Esophagus muscularis mucosa (tissue), 4 donors: ENCODE data around the gene SLC8A1. TPM values are rescaled to one million over a fixed set of nuclear protein-coding genes. Genes with fewer than 3 reads are reported as not detected.

Experiments
- DNase-seq: peaks from one replicate; pipeline ENCODE4 v3.0.0-alpha.2; 2017; ENCODE audit errors: extremely low spot score
- H3K27ac ChIP-seq, 4 donors: fragments of 200-600 bp; sonication (generic); replicated peaks in 1 of 4; 1 replicate in 3 of 4; 2 replicates in 1 of 4; pipeline ENCODE4 v1.5.1; 2016 to 2019; ENCODE audit warnings: mild to moderate bottlenecking in 1 of 4
- H3K27me3 ChIP-seq, 4 donors: fragments of 200-600 bp; sonication (generic); one replicate each; pipeline versions ENCODE4 v1.5.1 to v1.6.0; 2016 to 2019
- H3K36me3 ChIP-seq, 4 donors: fragments of 200-600 bp; sonication (generic); one replicate each; pipeline ENCODE4 v1.5.1; 2016 to 2019
- H3K4me1 ChIP-seq, 4 donors: fragments of 200-600 bp; sonication (generic); one replicate each; pipeline ENCODE4 v1.5.1; 2016 to 2019
- H3K4me3 ChIP-seq, 4 donors: fragments of 200-600 bp; sonication (generic); 1 replicate in 2 of 4; 2 replicates in 2 of 4; pipeline ENCODE4 v1.5.1; 2016 to 2019; ENCODE audit warnings: mild to moderate bottlenecking in 4 of 4, moderate library complexity in 1 of 4
- H3K9me3 ChIP-seq, 4 donors: fragments of 200-600 bp; sonication (generic); 1 replicate in 3 of 4; 2 replicates in 1 of 4; pipeline ENCODE4 v1.5.1; 2016 to 2019
- EP300 ChIP-seq: sonication (generic); formaldehyde crosslinking; IDR thresholded peaks from one replicate; pipeline ENCODE4 v1.6.1; 2017; ENCODE audit warnings: antibody characterized with exemption
- POLR2A ChIP-seq: fragments of 450-650 bp; IDR thresholded peaks from one replicate; pipeline ENCODE4 v1.6.1; 2017; ENCODE audit warnings: antibody characterized with exemption, moderate library complexity, mild to moderate bottlenecking, low read depth
- POLR2AphosphoS5 ChIP-seq, 2 donors: sonication (generic); formaldehyde crosslinking; IDR thresholded peaks; one replicate each; pipeline ENCODE4 v1.6.1; 2017; ENCODE audit warnings: antibody characterized with exemption in 2 of 2
- WGBS: methylation state at CpG from one replicate; pipeline ENCODE4 v1.1.5; 2018; 5-methylcytosine and 5-hydroxymethylcytosine counted together
- intact Hi-C: fragments of 100-400 bp; cut with DNase I; formaldehyde crosslinking; loops from one replicate; pipeline ENCODE4 v1.15.1; 2023
- total RNA-seq, 4 donors: library from RNA; depleted of rRNA; stranded (reverse); fragments of >200 nt; gene quantifications; one replicate each; pipeline versions ENCODE4 v1.1.0 to v1.2.1, GENCODE V29; 2016
- TF ChIP-seq, protein P1 (sequence below), 3 experiments: fragments of 200-600 bp in 2 of 3; fragments of 450-650 bp in 1 of 3; sonication (generic) in 2 of 3; IDR thresholded peaks; one replicate each; pipeline ENCODE4 v1.5.1; 2017 to 2019; ENCODE audit warnings: antibody characterized with exemption in 3 of 3, mild to moderate bottlenecking in 2 of 3, moderate library complexity in 1 of 3

Gene SLC8A1
- total RNA-seq, 4 donors from 2014 or later = 105 to 166 (median 157) TPM

DNA sequence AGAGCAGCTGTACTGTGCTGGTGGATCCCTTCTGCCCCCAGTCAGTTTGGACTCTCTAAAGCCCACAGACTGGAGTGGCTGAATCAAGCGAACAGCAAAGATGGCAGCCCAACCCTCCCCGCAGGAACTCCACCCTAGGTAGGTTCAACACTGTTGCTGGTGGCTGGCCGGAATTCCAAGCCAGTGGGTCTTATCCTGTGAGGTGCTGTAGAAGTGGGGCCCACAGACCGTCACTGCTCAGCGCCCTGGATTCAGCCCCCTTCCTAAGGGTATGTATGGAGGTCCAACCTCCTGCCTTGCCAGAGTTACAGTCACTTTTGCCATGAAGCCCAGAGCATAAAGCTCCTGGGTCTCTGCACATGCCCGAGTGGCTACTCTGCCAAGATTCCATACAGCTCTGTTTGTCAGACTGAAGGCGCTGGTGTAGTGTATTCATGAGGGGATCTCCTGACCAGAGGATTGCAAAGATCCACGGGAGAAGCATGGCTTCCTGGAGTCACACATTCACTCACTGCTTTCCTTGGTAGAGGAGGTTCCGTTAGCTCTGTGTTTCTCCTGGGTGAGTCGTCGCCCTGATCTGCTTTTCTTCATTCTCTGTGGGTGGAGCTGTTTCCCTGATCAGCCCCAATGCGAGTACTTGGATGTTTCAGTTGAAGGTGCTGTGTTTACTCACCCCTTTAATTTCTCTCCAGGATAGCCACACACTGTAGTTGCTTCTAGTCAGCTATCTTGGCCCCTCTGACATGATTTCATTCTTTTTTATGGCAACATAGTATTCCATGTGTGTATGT lies 379.3 kb downstream of the SLC8A1 start:
- H3K36me3 ChIP-seq = no peaks in the 10 kb centered on the region
- WGBS = 92% methylated on average over 10 of the region's 12 CpGs
- TF ChIP-seq EP300 (no peak), POLR2A (no peak), POLR2AphosphoS5 (IDR thresholded peaks at IDR 0.05) (no peak)
- TF ChIP-seq, protein P1, sequence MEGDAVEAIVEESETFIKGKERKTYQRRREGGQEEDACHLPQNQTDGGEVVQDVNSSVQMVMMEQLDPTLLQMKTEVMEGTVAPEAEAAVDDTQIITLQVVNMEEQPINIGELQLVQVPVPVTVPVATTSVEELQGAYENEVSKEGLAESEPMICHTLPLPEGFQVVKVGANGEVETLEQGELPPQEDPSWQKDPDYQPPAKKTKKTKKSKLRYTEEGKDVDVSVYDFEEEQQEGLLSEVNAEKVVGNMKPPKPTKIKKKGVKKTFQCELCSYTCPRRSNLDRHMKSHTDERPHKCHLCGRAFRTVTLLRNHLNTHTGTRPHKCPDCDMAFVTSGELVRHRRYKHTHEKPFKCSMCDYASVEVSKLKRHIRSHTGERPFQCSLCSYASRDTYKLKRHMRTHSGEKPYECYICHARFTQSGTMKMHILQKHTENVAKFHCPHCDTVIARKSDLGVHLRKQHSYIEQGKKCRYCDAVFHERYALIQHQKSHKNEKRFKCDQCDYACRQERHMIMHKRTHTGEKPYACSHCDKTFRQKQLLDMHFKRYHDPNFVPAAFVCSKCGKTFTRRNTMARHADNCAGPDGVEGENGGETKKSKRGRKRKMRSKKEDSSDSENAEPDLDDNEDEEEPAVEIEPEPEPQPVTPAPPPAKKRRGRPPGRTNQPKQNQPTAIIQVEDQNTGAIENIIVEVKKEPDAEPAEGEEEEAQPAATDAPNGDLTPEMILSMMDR (IDR thresholded peaks at IDR 0.05) = no peak

DNA sequence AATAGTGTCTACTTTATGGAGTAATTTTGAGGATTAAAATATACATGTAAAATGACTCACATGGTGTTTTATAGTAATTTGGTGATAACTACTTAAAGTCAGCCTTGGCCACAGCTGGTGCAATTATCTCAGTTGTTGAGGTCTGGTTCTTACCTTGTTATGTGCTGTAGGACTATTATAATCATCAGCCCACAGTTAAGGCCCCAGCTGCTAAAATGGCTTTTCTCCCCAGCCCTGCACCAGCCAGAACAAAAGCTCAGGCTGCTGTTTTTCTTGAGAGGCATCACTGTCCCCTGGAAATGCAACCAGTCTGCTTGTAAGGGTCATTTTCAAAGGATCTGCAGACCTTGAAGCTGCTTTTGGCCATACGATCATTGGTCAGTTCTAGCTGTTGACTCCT lies 389.5 kb downstream of the SLC8A1 start:
- Histone ChIP-seq H3K4me3 (no peak overlapping the region), H3K27ac (no peak overlapping the region), H3K27me3 (no peaks in the 10 kb centered on the region), H3K9me3 (peaks cover 0 to 6% (median 0%) of the 10 kb centered on the region in 4 donors), H3K4me1 (no peaks in the 10 kb centered on the region), H3K36me3 (no peaks in the 10 kb centered on the region)
- TF ChIP-seq, protein P1 (IDR thresholded peaks at IDR 0.05) = no peak
- TF ChIP-seq EP300 (no peak), POLR2A (no peak), POLR2AphosphoS5 (IDR thresholded peaks at IDR 0.05) (no peak)
- intact Hi-C loops = no loop called here
- WGBS = 92% methylated on average over 1 of the region's 1 CpG
- DNase-seq = no peak

More for the DNA sequence above, 379.3 kb downstream of the SLC8A1 start:
- DNase-seq = no peak
- intact Hi-C loops = no loop called here
- H3K27ac ChIP-seq = no peak overlapping the region
- no peak overlapping the region for H3K4me3 ChIP-seq
- H3K9me3 ChIP-seq = peaks cover 0 to 8% (median 0%) of the 10 kb centered on the region in 4 donors
- H3K4me1 ChIP-seq = no peaks in the 10 kb centered on the region
- no peaks in the 10 kb centered on the region for H3K27me3 ChIP-seq

- Histone ChIP-seq H3K36me3 (no peaks in the 10 kb centered on the region), H3K4me3 (no peak overlapping the region), H3K9me3 (no peaks in the 10 kb centered on the region), H3K4me1 (no peaks in the 10 kb centered on the region), H3K27ac (no peak overlapping the region), H3K27me3 (no peaks in the 10 kb centered on the region)
- 73% methylated on average over 1 of the region's 1 CpG for WGBS
- no peak for DNase-seq
- no peak for TF ChIP-seq POLR2AphosphoS5 (IDR thresholded peaks at IDR 0.05)
- TF ChIP-seq, protein P1 (IDR thresholded peaks at IDR 0.05) = no peak
- intact Hi-C loops = no loop called here
Measured at GRCh38 chr2:40049781-40050180, 402.1 kb downstream of the SLC8A1 start.

DNA sequence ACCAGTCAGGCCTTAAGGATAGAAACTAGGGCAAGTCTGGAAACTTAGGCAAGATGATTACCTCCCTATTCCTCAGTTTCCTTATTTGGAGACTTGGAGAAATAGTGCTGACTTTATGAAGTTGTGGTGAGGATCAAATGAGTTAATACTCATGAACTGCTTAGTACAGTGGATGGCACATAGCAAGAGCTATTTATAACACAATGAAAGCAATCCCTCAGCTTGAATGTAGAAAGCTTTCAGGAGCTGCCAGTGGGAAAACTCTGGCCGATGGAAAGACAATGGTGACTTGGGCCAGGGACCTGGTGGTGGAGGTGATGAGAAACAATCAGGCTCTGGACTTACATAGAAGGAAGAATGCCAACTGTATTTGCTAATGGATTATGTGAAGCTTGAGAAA lies 403.4 kb downstream of the SLC8A1 start:
- H3K36me3 ChIP-seq = no peaks in the 10 kb centered on the region
- TF ChIP-seq POLR2AphosphoS5 (IDR thresholded peaks at IDR 0.05) (no peak), EP300 (no peak), POLR2A (no peak)
- TF ChIP-seq, protein P1 (IDR thresholded peaks at IDR 0.05) = no peak
- H3K4me3 ChIP-seq = no peak overlapping the region
- H3K27me3 ChIP-seq = no peaks in the 10 kb centered on the region
- DNase-seq = no peak
- H3K9me3 ChIP-seq = no peaks in the 10 kb centered on the region
- no peak overlapping the region for H3K27ac ChIP-seq
- no peaks in the 10 kb centered on the region for H3K4me1 ChIP-seq
- intact Hi-C loops = no loop called here
- 55% methylated on average over 1 of the region's 1 CpG for WGBS

DNA sequence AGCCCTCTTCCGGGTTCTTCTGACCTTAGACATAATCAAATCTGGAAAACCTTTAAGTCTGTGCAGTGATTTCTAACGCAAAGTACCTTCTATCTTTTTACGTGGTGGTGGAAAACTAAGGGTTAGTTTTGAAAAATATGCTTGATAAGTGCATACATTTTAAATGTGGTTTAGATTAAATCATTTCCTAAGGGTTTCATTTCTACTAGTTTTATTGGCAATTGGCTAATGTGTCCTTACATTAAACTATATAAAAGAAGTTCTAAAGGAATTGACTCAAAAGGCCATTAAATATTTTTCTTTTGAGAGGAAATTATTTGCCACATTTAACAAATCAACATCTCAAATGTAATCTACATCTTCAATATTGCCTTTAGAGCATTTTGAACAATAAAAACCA lies 404.5 kb downstream of the SLC8A1 start:
- Histone ChIP-seq H3K36me3 (no peaks in the 10 kb centered on the region), H3K9me3 (no peaks in the 10 kb centered on the region), H3K4me1 (no peaks in the 10 kb centered on the region), H3K27me3 (no peaks in the 10 kb centered on the region), H3K4me3 (no peak overlapping the region), H3K27ac (no peak overlapping the region)
- TF ChIP-seq EP300 = no peak
- no peak for TF ChIP-seq POLR2AphosphoS5 (IDR thresholded peaks at IDR 0.05)
- TF ChIP-seq, protein P1 (IDR thresholded peaks at IDR 0.05) = no peak
- TF ChIP-seq POLR2A = no peak
- no peak for DNase-seq
- intact Hi-C loops = no loop called here
- WGBS = 88% methylated on average over 3 of the region's 3 CpGs
